K562 (cell line): Measurements from ENCODE around the gene SPON1.

Experiments used
- BRD9 ChIP-seq: fragments of 450-650 bp; IDR thresholded peaks from 2 replicates; pipeline ENCODE4 v1.6.1; 2018; ENCODE audit warnings: low read depth; ENCODE audit not compliant: partially characterized antibody
- CC2D1A ChIP-seq: fragments of 450-650 bp; IDR thresholded peaks from 2 replicates; pipeline ENCODE4 v1.6.1; 2017; ENCODE audit warnings: mild to moderate bottlenecking
- HDAC1 ChIP-seq, 2 experiments: fragments of 450-650 bp; IDR thresholded peaks; 2 replicates each; pipeline ENCODE4 v1.6.1; 2016 to 2017; ENCODE audit warnings: inconsistent platforms in 1 of 2, mild to moderate bottlenecking in 1 of 2, moderate library complexity in 1 of 2
- MXI1 ChIP-seq: IDR thresholded peaks from 2 replicates; pipeline ENCODE4 v1.6.1; 2011; ENCODE audit warnings: low read depth, mild to moderate bottlenecking, improper control_type of control experiment, low read length
- POLR2AphosphoS5 ChIP-seq: IDR thresholded peaks from 2 replicates; pipeline ENCODE4 v1.6.1; 2011; ENCODE audit warnings: mild to moderate bottlenecking, low read depth, low read length, moderate library complexity; ENCODE audit not compliant: control insufficient read depth, insufficient read depth
- RAD21 ChIP-seq, 2 experiments: fragments of 250-450 bp in 1 of 2; fragments of 450-650 bp in 1 of 2; sonication (Bioruptor Pico) in 1 of 2; formaldehyde crosslinking in 1 of 2; IDR thresholded peaks in 1 of 2; conservative IDR thresholded peaks in 1 of 2; 2 replicates each; pipeline versions ENCODE4 v1.4.0 to v1.8.0; 2020 to 2022; ENCODE audit warnings: mild to moderate bottlenecking in 2 of 2, moderate library complexity in 1 of 2
- SMARCC2 ChIP-seq: fragments of 450-650 bp; IDR thresholded peaks from 2 replicates; pipeline ENCODE4 v1.6.1; 2017; ENCODE audit warnings: antibody characterized with exemption, moderate library complexity, mild to moderate bottlenecking, low read depth
- SREBF1 ChIP-seq: fragments of 150-350 bp; IDR thresholded peaks from 2 replicates; pipeline ENCODE4 v1.6.1; 2014; ENCODE audit warnings: antibody characterized with exemption, low read depth, low read length, borderline replicate concordance
- TRIM25 ChIP-seq: fragments of 450-650 bp; IDR thresholded peaks from 2 replicates; pipeline ENCODE4 v1.7.0; 2016; ENCODE audit warnings: borderline replicate concordance
- ZNF512 ChIP-seq: IDR thresholded peaks from 2 replicates; pipeline ENCODE4 v1.6.1; 2016; ENCODE audit warnings: missing genetic modification characterization, missing compliant biosample characterization
- TF ChIP-seq, protein P1 (sequence below): sonication (generic); formaldehyde crosslinking; IDR thresholded peaks from 2 replicates; pipeline ENCODE4 v1.8.1; 2023; ENCODE audit warnings: mild to moderate bottlenecking, missing genetic modification reagents

DNA sequence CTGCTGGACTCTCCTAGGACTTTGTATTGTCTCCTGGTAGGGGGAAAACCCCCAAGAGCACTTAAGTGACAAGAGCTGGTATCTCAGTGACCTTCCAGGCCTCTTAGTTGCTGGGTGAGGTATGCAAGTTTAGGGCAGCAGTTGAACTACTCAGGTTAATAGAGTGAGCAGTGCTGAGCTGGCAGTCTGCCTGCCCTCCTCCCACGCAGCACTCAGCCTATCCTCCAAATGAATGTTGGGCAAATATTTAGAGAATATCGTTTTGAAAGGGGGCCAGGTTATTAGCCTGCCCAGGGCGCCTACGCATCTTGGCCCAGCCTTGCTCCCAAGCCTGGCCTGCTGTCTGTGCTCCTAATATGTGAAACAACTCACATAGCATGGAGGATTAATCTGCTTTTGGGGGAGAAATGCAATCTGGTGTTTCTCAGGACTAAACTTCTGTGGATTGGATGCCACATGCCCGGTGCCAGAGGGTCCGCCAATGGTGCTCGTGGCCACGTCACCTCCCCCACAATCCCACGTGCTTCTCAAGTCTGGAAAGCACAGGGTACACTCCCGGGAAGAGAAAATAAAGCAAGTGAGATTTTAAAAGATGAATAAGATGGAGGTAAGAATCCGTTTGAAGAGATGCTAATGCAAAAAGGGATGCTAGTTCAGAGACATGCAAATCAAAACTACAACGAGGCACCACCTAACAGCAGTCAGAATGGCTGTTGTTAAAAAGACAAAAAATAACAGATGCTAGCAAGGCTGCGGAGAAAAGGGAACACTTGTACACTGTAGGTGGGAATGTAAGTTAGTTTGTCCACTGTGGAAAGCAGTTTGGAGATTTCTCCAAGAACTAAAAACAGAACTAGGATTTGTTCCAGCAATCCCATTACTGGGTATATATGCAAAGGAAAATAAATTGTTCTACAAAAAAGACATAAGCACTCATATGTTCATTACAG is 67.7 kb downstream of the SPON1 start:
- TF ChIP-seq RAD21 (CRISPR knock-in tag; conservative IDR thresholded peaks at IDR 0.05 in 1 of 2, IDR thresholded peaks at IDR 0.05 in 1 of 2): no peak
- no peak for TF ChIP-seq ZNF512 (tag)
- no peak for TF ChIP-seq TRIM25
- no peak for TF ChIP-seq SMARCC2
- TF ChIP-seq CC2D1A: no peak
- TF ChIP-seq, protein P1, sequence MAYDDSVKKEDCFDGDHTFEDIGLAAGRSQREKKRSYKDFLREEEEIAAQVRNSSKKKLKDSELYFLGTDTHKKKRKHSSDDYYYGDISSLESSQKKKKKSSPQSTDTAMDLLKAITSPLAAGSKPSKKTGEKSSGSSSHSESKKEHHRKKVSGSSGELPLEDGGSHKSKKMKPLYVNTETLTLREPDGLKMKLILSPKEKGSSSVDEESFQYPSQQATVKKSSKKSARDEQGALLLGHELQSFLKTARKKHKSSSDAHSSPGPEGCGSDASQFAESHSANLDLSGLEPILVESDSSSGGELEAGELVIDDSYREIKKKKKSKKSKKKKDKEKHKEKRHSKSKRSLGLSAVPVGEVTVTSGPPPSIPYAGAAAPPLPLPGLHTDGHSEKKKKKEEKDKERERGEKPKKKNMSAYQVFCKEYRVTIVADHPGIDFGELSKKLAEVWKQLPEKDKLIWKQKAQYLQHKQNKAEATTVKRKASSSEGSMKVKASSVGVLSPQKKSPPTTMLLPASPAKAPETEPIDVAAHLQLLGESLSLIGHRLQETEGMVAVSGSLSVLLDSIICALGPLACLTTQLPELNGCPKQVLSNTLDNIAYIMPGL: no peak
- TF ChIP-seq POLR2AphosphoS5: no peak
- no peak for TF ChIP-seq BRD9
- no peak for TF ChIP-seq SREBF1
- TF ChIP-seq HDAC1 (IDR thresholded peaks at IDR 0.05): no peak
- no peak for TF ChIP-seq MXI1
